K562 (cell line): ENCODE measurements around the gene YTHDF1. TPM values are rescaled to one million over a fixed set of nuclear protein-coding genes. Genes with fewer than 3 reads are reported as not detected.

ENCODE experiments used
- BCL6 ChIP-seq: fragments of 250-450 bp; sonication (Bioruptor Pico); IDR thresholded peaks from 2 replicates; pipeline ENCODE4 v1.4.0; 2020
- CBFA2T2 ChIP-seq: fragments of 450-650 bp; conservative IDR thresholded peaks from 2 replicates; pipeline ENCODE4 v1.6.1; 2017; ENCODE audit warnings: mild to moderate bottlenecking
- HSF4 ChIP-seq: fragments of 250-450 bp; sonication (Bioruptor Pico); IDR thresholded peaks from 2 replicates; pipeline ENCODE4 v2.1.2; 2022; ENCODE audit warnings: mild to moderate bottlenecking, moderate library complexity, borderline replicate concordance
- NFE2L1 ChIP-seq: fragments of 450-650 bp; IDR thresholded peaks from 2 replicates; pipeline ENCODE4 v1.6.1; 2016; ENCODE audit warnings: missing genetic modification characterization, low read depth, mild to moderate bottlenecking, missing compliant biosample characterization, moderate library complexity, borderline replicate concordance
- POU5F1 ChIP-seq: fragments of 150-350 bp; IDR thresholded peaks from 2 replicates; pipeline ENCODE4 v1.6.1; 2014; ENCODE audit warnings: borderline replicate concordance, low read length, low read depth, mild to moderate bottlenecking; ENCODE audit not compliant: partially characterized antibody
- U2AF1 ChIP-seq: fragments of 200-400 bp; formaldehyde crosslinking; optimal IDR thresholded peaks from 2 replicates; pipeline ENCODE3; 2017; ENCODE audit warnings: mild to moderate bottlenecking, low read depth, low read length, moderate library complexity
- ZBED1 ChIP-seq: IDR thresholded peaks from 2 replicates; pipeline ENCODE4 v1.6.1; 2014
- ZNF431 ChIP-seq: sonication (generic); formaldehyde crosslinking; IDR thresholded peaks from 2 replicates; pipeline ENCODE4 v1.8.0; 2022; ENCODE audit warnings: mild to moderate bottlenecking, missing genetic modification reagents
- polyA plus RNA-seq, 8 experiments: library from polyadenylated mRNA; depleted of rRNA in 4 of 8; stranded (reverse) in 5 of 8; unstranded in 3 of 8; fragments of >200 nt; fragmentation: Nextera tagmentation in 2 of 8; fragmentation: Illumina TruSeq in 1 of 8; extraction: Ambion mirVana in 2 of 8; extraction: Trizol in 1 of 8; gene quantifications; 2 replicates each; pipeline versions ENCODE4 v1.2.1 to v1.2.3, GENCODE V29; 2011 to 2014; ENCODE audit warnings: inconsistent platforms in 1 of 8, missing spikeins in 1 of 8
- total RNA-seq, 7 experiments: library from RNA; depleted of rRNA in 6 of 7; stranded (reverse); fragments of >200 nt in 6 of 7; fragmentation: Illumina TruSeq in 2 of 7; extraction: Trizol in 2 of 7; gene quantifications; 2 replicates each; pipeline versions ENCODE4 v1.2.1 to v1.2.3, GENCODE V29; 2011 to 2021; ENCODE audit warnings: low replicate concordance in 1 of 7
- TF ChIP-seq, protein P1 (sequence below): fragments of 150-350 bp; IDR thresholded peaks from 2 replicates; pipeline ENCODE4 v1.6.1; 2014; ENCODE audit warnings: low read depth, mild to moderate bottlenecking, low read length, borderline replicate concordance
- TF ChIP-seq, protein P2 (sequence below): sonication (generic); formaldehyde crosslinking; IDR thresholded peaks from 2 replicates; pipeline ENCODE4 v1.9.0; 2022; ENCODE audit warnings: mild to moderate bottlenecking, missing genetic modification reagents
- TF ChIP-seq, protein P3 (sequence below): fragments of 250-450 bp; sonication (Bioruptor Pico); IDR thresholded peaks from 2 replicates; pipeline ENCODE4 v1.4.0; 2020
- TF ChIP-seq, protein P4 (sequence below): sonication (generic); formaldehyde crosslinking; IDR thresholded peaks from 2 replicates; pipeline ENCODE4 v1.8.1; 2023; ENCODE audit warnings: missing genetic modification reagents, mild to moderate bottlenecking, borderline replicate concordance

YTHDF1 gene
- total and polyA plus RNA-seq, 9 of the 15 experiments (the other 6 are each of a cell fraction or from before 2014, with no cell fraction given) = 10.1 to 42.4 (median 27.8) TPM

DNA sequence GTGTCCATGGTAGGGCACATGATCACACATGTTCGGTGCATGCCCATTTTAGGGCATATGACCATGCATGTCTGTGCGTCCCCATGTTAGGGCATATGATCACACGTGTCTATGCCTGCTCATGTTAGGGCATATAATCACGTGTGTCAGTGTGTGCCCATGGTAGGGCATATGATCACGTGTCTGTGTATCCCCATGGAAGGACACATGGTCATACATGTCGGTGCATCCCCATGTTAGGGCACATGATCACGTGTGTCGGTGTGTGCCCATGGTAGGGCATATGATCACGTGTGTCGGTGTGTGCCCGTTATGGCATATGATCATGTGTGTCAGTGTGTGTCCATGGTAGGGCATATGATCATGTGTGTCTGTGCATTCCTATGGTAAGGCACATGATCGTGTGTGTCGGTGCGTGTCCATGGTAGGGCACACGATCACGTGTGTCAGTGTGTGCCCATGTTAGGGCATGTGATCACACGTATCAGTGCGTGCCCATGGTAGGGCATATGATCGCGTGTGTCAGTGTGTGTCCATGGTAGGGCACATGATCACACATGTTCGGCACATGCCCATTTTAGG, 30.6 kb downstream of the YTHDF1 start (continued):
- TF ChIP-seq, protein P1, sequence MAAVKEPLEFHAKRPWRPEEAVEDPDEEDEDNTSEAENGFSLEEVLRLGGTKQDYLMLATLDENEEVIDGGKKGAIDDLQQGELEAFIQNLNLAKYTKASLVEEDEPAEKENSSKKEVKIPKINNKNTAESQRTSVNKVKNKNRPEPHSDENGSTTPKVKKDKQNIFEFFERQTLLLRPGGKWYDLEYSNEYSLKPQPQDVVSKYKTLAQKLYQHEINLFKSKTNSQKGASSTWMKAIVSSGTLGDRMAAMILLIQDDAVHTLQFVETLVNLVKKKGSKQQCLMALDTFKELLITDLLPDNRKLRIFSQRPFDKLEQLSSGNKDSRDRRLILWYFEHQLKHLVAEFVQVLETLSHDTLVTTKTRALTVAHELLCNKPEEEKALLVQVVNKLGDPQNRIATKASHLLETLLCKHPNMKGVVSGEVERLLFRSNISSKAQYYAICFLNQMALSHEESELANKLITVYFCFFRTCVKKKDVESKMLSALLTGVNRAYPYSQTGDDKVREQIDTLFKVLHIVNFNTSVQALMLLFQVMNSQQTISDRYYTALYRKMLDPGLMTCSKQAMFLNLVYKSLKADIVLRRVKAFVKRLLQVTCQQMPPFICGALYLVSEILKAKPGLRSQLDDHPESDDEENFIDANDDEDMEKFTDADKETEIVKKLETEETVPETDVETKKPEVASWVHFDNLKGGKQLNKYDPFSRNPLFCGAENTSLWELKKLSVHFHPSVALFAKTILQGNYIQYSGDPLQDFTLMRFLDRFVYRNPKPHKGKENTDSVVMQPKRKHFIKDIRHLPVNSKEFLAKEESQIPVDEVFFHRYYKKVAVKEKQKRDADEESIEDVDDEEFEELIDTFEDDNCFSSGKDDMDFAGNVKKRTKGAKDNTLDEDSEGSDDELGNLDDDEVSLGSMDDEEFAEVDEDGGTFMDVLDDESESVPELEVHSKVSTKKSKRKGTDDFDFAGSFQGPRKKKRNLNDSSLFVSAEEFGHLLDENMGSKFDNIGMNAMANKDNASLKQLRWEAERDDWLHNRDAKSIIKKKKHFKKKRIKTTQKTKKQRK = no peak
- TF ChIP-seq NFE2L1 (tag) (no peak), ZBED1 (no peak), U2AF1 (no peak), BCL6 (CRISPR knock-in tag) (no peak), CBFA2T2 (no peak), HSF4 (CRISPR knock-in tag) (no peak), POU5F1 (no peak), ZNF431 (CRISPR knock-in tag) (no peak)
- TF ChIP-seq, protein P2, sequence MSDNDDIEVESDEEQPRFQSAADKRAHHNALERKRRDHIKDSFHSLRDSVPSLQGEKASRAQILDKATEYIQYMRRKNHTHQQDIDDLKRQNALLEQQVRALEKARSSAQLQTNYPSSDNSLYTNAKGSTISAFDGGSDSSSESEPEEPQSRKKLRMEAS = peak; percentile 35; the same call in 1 of the 2 replicates
- TF ChIP-seq, protein P3, sequence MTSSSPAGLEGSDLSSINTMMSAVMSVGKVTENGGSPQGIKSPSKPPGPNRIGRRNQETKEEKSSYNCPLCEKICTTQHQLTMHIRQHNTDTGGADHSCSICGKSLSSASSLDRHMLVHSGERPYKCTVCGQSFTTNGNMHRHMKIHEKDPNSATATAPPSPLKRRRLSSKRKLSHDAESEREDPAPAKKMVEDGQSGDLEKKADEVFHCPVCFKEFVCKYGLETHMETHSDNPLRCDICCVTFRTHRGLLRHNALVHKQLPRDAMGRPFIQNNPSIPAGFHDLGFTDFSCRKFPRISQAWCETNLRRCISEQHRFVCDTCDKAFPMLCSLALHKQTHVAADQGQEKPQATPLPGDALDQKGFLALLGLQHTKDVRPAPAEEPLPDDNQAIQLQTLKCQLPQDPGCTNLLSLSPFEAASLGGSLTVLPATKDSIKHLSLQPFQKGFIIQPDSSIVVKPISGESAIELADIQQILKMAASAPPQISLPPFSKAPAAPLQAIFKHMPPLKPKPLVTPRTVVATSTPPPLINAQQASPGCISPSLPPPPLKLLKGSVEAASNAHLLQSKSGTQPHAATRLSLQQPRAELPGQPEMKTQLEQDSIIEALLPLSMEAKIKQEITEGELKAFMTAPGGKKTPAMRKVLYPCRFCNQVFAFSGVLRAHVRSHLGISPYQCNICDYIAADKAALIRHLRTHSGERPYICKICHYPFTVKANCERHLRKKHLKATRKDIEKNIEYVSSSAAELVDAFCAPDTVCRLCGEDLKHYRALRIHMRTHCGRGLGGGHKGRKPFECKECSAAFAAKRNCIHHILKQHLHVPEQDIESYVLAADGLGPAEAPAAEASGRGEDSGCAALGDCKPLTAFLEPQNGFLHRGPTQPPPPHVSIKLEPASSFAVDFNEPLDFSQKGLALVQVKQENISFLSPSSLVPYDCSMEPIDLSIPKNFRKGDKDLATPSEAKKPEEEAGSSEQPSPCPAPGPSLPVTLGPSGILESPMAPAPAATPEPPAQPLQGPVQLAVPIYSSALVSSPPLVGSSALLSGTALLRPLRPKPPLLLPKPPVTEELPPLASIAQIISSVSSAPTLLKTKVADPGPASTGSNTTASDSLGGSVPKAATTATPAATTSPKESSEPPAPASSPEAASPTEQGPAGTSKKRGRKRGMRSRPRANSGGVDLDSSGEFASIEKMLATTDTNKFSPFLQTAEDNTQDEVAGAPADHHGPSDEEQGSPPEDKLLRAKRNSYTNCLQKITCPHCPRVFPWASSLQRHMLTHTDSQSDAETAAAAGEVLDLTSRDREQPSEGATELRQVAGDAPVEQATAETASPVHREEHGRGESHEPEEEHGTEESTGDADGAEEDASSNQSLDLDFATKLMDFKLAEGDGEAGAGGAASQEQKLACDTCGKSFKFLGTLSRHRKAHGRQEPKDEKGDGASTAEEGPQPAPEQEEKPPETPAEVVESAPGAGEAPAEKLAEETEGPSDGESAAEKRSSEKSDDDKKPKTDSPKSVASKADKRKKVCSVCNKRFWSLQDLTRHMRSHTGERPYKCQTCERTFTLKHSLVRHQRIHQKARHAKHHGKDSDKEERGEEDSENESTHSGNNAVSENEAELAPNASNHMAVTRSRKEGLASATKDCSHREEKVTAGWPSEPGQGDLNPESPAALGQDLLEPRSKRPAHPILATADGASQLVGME (CRISPR knock-in tag) = no peak
- TF ChIP-seq, protein P4, sequence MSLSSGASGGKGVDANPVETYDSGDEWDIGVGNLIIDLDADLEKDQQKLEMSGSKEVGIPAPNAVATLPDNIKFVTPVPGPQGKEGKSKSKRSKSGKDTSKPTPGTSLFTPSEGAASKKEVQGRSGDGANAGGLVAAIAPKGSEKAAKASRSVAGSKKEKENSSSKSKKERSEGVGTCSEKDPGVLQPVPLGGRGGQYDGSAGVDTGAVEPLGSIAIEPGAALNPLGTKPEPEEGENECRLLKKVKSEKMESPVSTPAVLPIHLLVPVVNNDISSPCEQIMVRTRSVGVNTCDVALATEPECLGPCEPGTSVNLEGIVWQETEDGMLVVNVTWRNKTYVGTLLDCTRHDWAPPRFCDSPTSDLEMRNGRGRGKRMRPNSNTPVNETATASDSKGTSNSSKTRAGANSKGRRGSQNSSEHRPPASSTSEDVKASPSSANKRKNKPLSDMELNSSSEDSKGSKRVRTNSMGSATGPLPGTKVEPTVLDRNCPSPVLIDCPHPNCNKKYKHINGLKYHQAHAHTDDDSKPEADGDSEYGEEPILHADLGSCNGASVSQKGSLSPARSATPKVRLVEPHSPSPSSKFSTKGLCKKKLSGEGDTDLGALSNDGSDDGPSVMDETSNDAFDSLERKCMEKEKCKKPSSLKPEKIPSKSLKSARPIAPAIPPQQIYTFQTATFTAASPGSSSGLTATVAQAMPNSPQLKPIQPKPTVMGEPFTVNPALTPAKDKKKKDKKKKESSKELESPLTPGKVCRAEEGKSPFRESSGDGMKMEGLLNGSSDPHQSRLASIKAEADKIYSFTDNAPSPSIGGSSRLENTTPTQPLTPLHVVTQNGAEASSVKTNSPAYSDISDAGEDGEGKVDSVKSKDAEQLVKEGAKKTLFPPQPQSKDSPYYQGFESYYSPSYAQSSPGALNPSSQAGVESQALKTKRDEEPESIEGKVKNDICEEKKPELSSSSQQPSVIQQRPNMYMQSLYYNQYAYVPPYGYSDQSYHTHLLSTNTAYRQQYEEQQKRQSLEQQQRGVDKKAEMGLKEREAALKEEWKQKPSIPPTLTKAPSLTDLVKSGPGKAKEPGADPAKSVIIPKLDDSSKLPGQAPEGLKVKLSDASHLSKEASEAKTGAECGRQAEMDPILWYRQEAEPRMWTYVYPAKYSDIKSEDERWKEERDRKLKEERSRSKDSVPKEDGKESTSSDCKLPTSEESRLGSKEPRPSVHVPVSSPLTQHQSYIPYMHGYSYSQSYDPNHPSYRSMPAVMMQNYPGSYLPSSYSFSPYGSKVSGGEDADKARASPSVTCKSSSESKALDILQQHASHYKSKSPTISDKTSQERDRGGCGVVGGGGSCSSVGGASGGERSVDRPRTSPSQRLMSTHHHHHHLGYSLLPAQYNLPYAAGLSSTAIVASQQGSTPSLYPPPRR = no peak
